ENCODE measurements around the gene EIF2AK3. TPM values are rescaled to one million over a fixed set of nuclear protein-coding genes. Genes with fewer than 3 reads are reported as not detected.

The EIF2AK3 gene
- total RNA-seq, result 23.9 to 24.7 TPM (median 24.3 TPM) in 3 replicates

DNA sequence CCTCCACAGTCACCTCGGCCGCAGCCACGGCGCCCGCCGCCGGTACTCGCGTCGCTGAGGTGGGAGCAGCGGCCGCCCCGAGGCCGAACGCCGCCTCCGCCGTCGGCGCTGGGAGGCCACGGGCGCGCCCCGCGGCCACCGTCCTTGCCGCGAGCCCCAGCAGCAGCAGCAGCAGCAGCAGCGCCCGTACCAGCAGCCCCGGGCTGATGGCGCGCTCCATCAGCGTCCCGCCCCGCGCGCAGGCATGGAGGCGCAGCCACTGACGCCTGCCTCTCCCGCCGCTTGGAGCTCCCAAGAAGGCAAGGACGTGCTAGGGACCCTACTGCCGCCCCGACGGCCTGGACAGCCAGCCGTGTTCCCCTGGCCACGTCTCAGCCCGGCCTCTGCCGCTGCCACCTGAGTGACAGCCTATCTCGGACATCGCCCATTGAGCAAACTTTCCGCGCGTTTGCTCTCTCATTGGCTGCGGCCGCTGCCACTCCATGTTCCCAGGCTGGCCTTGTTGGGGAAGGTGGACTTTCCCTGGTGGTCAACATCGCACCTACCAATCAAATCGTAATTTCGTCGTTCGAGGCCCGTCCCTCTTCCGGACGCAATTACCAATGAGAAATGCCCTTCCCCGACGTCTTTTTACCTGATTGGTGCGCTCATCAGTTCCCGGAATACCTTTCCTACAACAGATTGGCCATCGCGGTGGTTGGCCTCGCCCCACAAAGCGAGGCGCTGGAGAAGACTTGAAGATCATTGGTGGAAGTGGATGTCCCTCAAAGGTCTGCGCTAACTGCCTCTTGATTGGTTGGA is at the start of gene EIF2AK3:
Gene EIF2AK3 (minus strand): TSS at position 410 of the 801 bp plus-strand sequence. CDS start 190 bp downstream, at position 220.
- Mint-ChIP-seq H3K4me1 (peaks cover 10% of the 10 kb centered on the region), H3K9me3 (no peaks in the 10 kb centered on the region), H3K36me3 (no peaks in the 10 kb centered on the region), H3K27ac (peak within 1 kb of the TSS; percentile 93), H3K4me3 (peak within 1 kb of the TSS; percentile 86), H3K27me3 (ENCODE audit: low read depth) (no peaks in the 10 kb centered on the region)
- TF ChIP-seq, protein P1, sequence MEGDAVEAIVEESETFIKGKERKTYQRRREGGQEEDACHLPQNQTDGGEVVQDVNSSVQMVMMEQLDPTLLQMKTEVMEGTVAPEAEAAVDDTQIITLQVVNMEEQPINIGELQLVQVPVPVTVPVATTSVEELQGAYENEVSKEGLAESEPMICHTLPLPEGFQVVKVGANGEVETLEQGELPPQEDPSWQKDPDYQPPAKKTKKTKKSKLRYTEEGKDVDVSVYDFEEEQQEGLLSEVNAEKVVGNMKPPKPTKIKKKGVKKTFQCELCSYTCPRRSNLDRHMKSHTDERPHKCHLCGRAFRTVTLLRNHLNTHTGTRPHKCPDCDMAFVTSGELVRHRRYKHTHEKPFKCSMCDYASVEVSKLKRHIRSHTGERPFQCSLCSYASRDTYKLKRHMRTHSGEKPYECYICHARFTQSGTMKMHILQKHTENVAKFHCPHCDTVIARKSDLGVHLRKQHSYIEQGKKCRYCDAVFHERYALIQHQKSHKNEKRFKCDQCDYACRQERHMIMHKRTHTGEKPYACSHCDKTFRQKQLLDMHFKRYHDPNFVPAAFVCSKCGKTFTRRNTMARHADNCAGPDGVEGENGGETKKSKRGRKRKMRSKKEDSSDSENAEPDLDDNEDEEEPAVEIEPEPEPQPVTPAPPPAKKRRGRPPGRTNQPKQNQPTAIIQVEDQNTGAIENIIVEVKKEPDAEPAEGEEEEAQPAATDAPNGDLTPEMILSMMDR (IDR thresholded peaks at IDR 0.05; ENCODE audit: unreplicated experiment), result peak; percentile 17
- peak; percentile 92 to 96 for DNase-seq (ENCODE audit: low spot score in 2 of 2, unreplicated experiment in 2 of 2)

- no peak for DNase-seq (ENCODE audit: low spot score in 2 of 2, unreplicated experiment in 2 of 2)
- Mint-ChIP-seq H3K4me1 (peaks cover 11% of the 10 kb centered on the region), H3K4me3 (no peak overlapping the region), H3K36me3 (no peaks in the 10 kb centered on the region), H3K27ac (no peak overlapping the region), H3K27me3 (ENCODE audit: low read depth) (no peaks in the 10 kb centered on the region), H3K9me3 (no peaks in the 10 kb centered on the region)
- TF ChIP-seq, protein P1 (IDR thresholded peaks at IDR 0.05; ENCODE audit: unreplicated experiment), result no peak
Measured at GRCh38 chr2:88673363-88673762, 46.1 kb upstream of the EIF2AK3 start.

GRCh38 chr2:88671786-88672427 is 44.6 kb upstream of the EIF2AK3 start:
- TF ChIP-seq, protein P1 (IDR thresholded peaks at IDR 0.05; ENCODE audit: unreplicated experiment), result peak; percentile 92
- Mint-ChIP-seq H3K27ac (no peak overlapping the region), H3K4me1 (peaks cover 7% of the 10 kb centered on the region), H3K27me3 (ENCODE audit: low read depth) (no peaks in the 10 kb centered on the region), H3K4me3 (no peak overlapping the region), H3K9me3 (no peaks in the 10 kb centered on the region), H3K36me3 (no peaks in the 10 kb centered on the region)
- DNase-seq (ENCODE audit: low spot score in 2 of 2, unreplicated experiment in 2 of 2), result no peak

DNA sequence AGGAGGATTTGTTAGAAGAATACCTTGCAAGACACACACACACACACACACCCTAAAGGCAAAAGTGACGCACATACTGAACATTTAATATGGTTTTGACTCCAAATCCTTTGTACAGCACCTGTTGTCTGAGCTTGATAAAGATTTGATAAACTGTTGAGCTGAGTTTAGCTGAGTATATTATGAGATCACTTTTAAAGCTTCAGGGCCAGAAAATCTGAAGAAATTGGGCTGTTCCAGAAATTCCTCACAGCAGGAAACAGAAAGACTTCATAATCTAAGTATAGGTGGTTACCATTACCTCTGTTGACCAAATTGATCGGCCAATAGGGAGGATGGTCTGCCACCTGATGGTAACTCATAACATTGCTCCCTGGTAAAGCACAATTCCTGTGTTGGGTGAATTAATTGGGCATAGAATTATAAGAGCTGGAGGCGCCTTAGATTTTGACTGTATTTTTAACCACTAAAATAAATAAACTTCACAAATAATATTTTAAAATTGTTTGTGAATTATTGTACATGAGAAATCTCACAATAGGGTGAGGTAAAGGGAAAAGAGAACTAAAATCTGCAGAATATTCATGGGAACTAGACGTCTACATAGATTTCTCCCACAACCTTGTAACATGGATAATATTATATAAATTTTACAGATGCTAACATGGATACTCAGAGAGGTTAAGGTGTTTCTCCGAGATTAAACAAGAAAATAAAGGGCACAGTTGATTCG is 42.4 kb upstream of the EIF2AK3 start:
- H3K27me3 Mint-ChIP-seq (ENCODE audit: low read depth), result no peaks in the 10 kb centered on the region
- DNase-seq (ENCODE audit: low spot score in 2 of 2, unreplicated experiment in 2 of 2), result no peak
- H3K27ac Mint-ChIP-seq, result no peak overlapping the region
- TF ChIP-seq, protein P1 (IDR thresholded peaks at IDR 0.05; ENCODE audit: unreplicated experiment), result peak; percentile 51
- H3K36me3 Mint-ChIP-seq, result no peaks in the 10 kb centered on the region
- no peak overlapping the region for H3K4me3 Mint-ChIP-seq
- no peaks in the 10 kb centered on the region for H3K9me3 Mint-ChIP-seq
- peaks cover 7% of the 10 kb centered on the region for H3K4me1 Mint-ChIP-seq

GRCh38 chr2:88668862-88669261 is 41.6 kb upstream of the EIF2AK3 start:
- TF ChIP-seq, protein P1 (IDR thresholded peaks at IDR 0.05; ENCODE audit: unreplicated experiment), result no peak
- Mint-ChIP-seq H3K4me1 (peaks cover 7% of the 10 kb centered on the region), H3K4me3 (no peak overlapping the region), H3K27me3 (ENCODE audit: low read depth) (no peaks in the 10 kb centered on the region), H3K27ac (no peak overlapping the region), H3K9me3 (peaks cover 3% of the 10 kb centered on the region), H3K36me3 (no peaks in the 10 kb centered on the region)
- no peak for DNase-seq (ENCODE audit: low spot score in 2 of 2, unreplicated experiment in 2 of 2)
